Measurements from ENCODE around the gene ATN1. TPM values are rescaled to one million over a fixed set of nuclear protein-coding genes. Genes with fewer than 3 reads are reported as not detected.

ATN1 gene
- total RNA-seq, 2 experiments from 2014 or later = 0.98 to 6.7 TPM

DNA sequence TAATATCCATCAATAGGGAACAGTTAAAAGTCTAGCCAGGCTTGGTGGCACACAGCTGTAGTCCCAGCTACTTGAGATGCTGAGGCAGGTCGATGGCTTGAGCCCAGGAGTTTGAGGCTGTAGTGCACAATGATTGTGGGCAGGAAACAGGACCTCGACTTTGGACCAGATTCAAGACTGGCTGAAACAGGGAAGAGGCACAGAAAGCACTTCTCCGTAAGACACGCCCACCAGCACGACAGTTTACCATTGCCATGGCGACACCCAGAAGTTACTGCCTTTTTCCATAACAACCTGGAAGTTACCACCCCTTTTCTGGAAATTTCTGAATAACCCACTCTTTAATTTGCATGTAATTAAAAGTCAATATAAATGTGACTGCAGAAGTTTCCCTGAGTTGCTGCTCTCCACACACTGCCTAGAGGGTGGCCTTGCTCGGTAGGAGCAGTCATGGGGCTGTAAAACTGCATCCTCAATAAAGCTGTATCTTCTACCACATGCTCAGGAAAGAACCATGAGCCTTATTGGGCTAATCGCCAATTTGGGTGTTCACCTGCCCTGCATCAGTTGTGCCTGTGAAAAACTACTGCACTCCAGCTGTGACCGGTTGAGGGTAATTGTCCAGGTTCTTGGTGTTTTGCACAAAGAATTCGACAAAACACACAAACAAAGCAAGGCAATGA, 27.8 kb upstream of the ATN1 start:
- POLR2A ChIA-PET = interaction anchor here (0.9 to 1.5 kb wide), 2 partner anchors 8 to 9 kb away, joined by 3 read pairs; no protein-coding TSS in a partner anchor
- BruUV-seq (replicated peaks) = no TSS peak
- no peak for DNase-seq (ENCODE audit: low spot score)

DNA sequence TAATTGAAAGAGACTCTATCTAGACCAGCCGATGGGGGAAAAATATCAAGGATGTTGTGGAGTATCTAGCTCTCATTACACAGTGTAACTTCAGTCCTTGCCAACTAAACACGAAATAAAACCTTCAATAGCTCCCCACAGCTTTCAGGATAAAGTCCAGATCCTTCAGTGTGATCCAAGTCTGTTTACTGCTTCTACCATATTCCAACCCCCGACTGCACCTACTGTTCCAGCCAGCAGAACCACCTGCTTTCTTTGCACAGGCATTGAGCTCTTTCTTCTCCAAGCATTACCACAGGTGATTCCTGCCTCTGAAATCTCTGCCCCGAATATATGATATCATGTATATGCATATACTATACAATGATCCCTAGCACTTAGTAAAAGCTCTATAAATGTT, 25.3 kb upstream of the ATN1 start:
- no peak overlapping the region for H3K4me2 ChIP-seq (ENCODE audit: low read length)
- H4K20me1 ChIP-seq (ENCODE audit: insufficient read depth, low read length) = no peaks in the 10 kb centered on the region
- H3K36me3 ChIP-seq (ENCODE audit: insufficient read depth, low read length) = peaks cover 8% of the 10 kb centered on the region; the same call in 1 of the 2 replicates
- ChIA-PET CTCF (ENCODE audit: unreplicated experiment) (no interaction called here), POLR2A (interaction anchor here (0.5 to 1.5 kb wide), 8 partner anchors 8 to 51 kb away, joined by 3 to 5 read pairs (median 3); no protein-coding TSS in a partner anchor)
- H3K4me3 ChIP-seq (ENCODE audit: low read depth, low read length, poor library complexity, severe bottlenecking) = no peak overlapping the region
- H2AFZ ChIP-seq (ENCODE audit: low read length) = no peak overlapping the region
- DNase-seq (ENCODE audit: low spot score) = no peak
- no TSS peak for BruUV-seq (replicated peaks)
- TF ChIP-seq, protein P1, sequence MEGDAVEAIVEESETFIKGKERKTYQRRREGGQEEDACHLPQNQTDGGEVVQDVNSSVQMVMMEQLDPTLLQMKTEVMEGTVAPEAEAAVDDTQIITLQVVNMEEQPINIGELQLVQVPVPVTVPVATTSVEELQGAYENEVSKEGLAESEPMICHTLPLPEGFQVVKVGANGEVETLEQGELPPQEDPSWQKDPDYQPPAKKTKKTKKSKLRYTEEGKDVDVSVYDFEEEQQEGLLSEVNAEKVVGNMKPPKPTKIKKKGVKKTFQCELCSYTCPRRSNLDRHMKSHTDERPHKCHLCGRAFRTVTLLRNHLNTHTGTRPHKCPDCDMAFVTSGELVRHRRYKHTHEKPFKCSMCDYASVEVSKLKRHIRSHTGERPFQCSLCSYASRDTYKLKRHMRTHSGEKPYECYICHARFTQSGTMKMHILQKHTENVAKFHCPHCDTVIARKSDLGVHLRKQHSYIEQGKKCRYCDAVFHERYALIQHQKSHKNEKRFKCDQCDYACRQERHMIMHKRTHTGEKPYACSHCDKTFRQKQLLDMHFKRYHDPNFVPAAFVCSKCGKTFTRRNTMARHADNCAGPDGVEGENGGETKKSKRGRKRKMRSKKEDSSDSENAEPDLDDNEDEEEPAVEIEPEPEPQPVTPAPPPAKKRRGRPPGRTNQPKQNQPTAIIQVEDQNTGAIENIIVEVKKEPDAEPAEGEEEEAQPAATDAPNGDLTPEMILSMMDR (conservative IDR thresholded peaks at IDR 0.05; ENCODE audit: low read length) = no peak
- TF ChIP-seq EZH2phosphoT487 (IDR thresholded peaks at IDR 0.05; ENCODE audit: borderline replicate concordance, low read depth, low read length) = no peak
- peaks cover 18% of the 10 kb centered on the region for H3K4me1 ChIP-seq (ENCODE audit: insufficient read depth, low read length, poor library complexity, severe bottlenecking)
- intact Hi-C loops (cut with micrococcal nuclease; ENCODE audit: unreplicated experiment) = no loop called here
- H3K27ac ChIP-seq (ENCODE audit: low read depth, low read length, poor library complexity, severe bottlenecking) = no peak overlapping the region
- H3K79me2 ChIP-seq (ENCODE audit: insufficient read depth, low read depth, low read length) = no peaks in the 10 kb centered on the region
- no peaks in the 10 kb centered on the region for H3K9me2 ChIP-seq (ENCODE audit: insufficient read depth, low read length)
- H3K9me3 ChIP-seq (ENCODE audit: low read length) = no peaks in the 10 kb centered on the region

More for the DNA sequence above, 27.8 kb upstream of the ATN1 start:
- CTCF ChIA-PET (ENCODE audit: unreplicated experiment) = no interaction called here
- peaks cover 13% of the 10 kb centered on the region for H3K4me1 ChIP-seq (ENCODE audit: insufficient read depth, low read length, poor library complexity, severe bottlenecking)
- no peak for TF ChIP-seq EZH2phosphoT487 (IDR thresholded peaks at IDR 0.05; ENCODE audit: borderline replicate concordance, low read depth, low read length)
- TF ChIP-seq, protein P1 (conservative IDR thresholded peaks at IDR 0.05; ENCODE audit: low read length) = no peak
- H3K9me2 ChIP-seq (ENCODE audit: insufficient read depth, low read length) = no peaks in the 10 kb centered on the region
- no peak overlapping the region for H3K27ac ChIP-seq (ENCODE audit: low read depth, low read length, poor library complexity, severe bottlenecking)
- no peak overlapping the region for H3K4me3 ChIP-seq (ENCODE audit: low read depth, low read length, poor library complexity, severe bottlenecking)
- H3K4me2 ChIP-seq (ENCODE audit: low read length) = no peak overlapping the region
- no peaks in the 10 kb centered on the region for H3K79me2 ChIP-seq (ENCODE audit: insufficient read depth, low read depth, low read length)
- intact Hi-C loops (cut with micrococcal nuclease; ENCODE audit: unreplicated experiment) = no loop called here
- H3K9me3 ChIP-seq (ENCODE audit: low read length) = no peaks in the 10 kb centered on the region
- no peaks in the 10 kb centered on the region for H3K36me3 ChIP-seq (ENCODE audit: insufficient read depth, low read length)
- no peaks in the 10 kb centered on the region for H4K20me1 ChIP-seq (ENCODE audit: insufficient read depth, low read length)
- no peak overlapping the region for H2AFZ ChIP-seq (ENCODE audit: low read length)

DNA sequence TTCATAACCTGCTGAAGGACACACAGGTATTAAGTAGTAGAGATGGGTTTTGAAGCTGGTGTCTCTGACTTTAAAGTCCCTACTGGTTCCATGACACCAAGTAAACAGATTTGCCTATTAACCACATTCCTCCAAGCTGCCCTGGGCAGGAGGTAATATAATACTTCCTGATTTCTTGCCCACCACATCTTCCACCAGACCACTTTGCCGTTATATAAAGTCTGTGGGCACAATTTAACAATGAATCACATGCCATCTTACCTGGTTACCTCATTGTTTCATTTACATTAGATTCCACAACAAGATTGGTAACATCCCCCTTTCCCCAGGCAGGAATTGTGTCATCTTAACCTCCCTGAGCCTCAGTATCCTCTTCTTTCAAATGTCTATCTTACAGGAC, 24.0 kb upstream of the ATN1 start:
- BruUV-seq (replicated peaks) = no TSS peak
- Histone ChIP-seq H3K4me2 (ENCODE audit: low read length) (peak overlapping the region; percentile 97), H3K9me3 (ENCODE audit: low read length) (no peaks in the 10 kb centered on the region), H4K20me1 (ENCODE audit: insufficient read depth, low read length) (no peaks in the 10 kb centered on the region), H3K79me2 (ENCODE audit: insufficient read depth, low read depth, low read length) (no peaks in the 10 kb centered on the region), H3K9me2 (ENCODE audit: insufficient read depth, low read length) (no peaks in the 10 kb centered on the region), H3K27ac (ENCODE audit: low read depth, low read length, poor library complexity, severe bottlenecking) (no peak overlapping the region), H2AFZ (ENCODE audit: low read length) (peak overlapping the region; percentile 80; the same call in 1 of the 2 replicates), H3K36me3 (ENCODE audit: insufficient read depth, low read length) (peaks cover 8% of the 10 kb centered on the region; the same call in 1 of the 2 replicates), H3K4me3 (ENCODE audit: low read depth, low read length, poor library complexity, severe bottlenecking) (peak overlapping the region; percentile 81), H3K4me1 (ENCODE audit: insufficient read depth, low read length, poor library complexity, severe bottlenecking) (peaks cover 18% of the 10 kb centered on the region)
- intact Hi-C loops (cut with micrococcal nuclease; ENCODE audit: unreplicated experiment) = no loop called here
- CTCF ChIA-PET (ENCODE audit: unreplicated experiment) = no interaction called here
- DNase-seq (ENCODE audit: low spot score) = no peak
- TF ChIP-seq, protein P1 (conservative IDR thresholded peaks at IDR 0.05; ENCODE audit: low read length) = no peak
- no peak for TF ChIP-seq EZH2phosphoT487 (IDR thresholded peaks at IDR 0.05; ENCODE audit: borderline replicate concordance, low read depth, low read length)
- POLR2A ChIA-PET = interaction anchor here (0.7 to 2.8 kb wide), 4 partner anchors 12 to 64 kb away, joined by 3 to 13 read pairs (median 4); no protein-coding TSS in a partner anchor

Measured in OCI-LY7 (cell line).